Endodermal cell (in vitro differentiated cells): Measurements from ENCODE around the gene NCAM1. TPM values are rescaled to one million over a fixed set of nuclear protein-coding genes. Genes with fewer than 3 reads are reported as not detected.

ENCODE experiments used
- DNase-seq: peaks from one replicate; pipeline ENCODE4 v3.0.0-alpha.2; 2017
- H3K27ac ChIP-seq: 2 replicates; pipeline ENCODE4 v1.5.1; 2013; ENCODE audit warnings: mild to moderate bottlenecking, low read depth, low read length, moderate library complexity
- H3K27me3 ChIP-seq: 2 replicates; pipeline ENCODE4 v1.6.1; 2013; ENCODE audit warnings: mild to moderate bottlenecking, low read length, moderate library complexity; ENCODE audit not compliant: insufficient read depth, control insufficient read depth, poor library complexity, severe bottlenecking
- H3K36me3 ChIP-seq: 2 replicates; pipeline ENCODE4 v1.7.0; 2013; ENCODE audit warnings: mild to moderate bottlenecking, low read length, moderate library complexity; ENCODE audit not compliant: control insufficient read depth, insufficient read depth
- H3K4me1 ChIP-seq: one replicate; pipeline ENCODE4 v1.7.0; 2013; ENCODE audit warnings: low read length; ENCODE audit not compliant: control insufficient read depth, insufficient read depth
- H3K4me3 ChIP-seq: 2 replicates; pipeline ENCODE4 v1.5.1; 2013; ENCODE audit warnings: mild to moderate bottlenecking, low read length, moderate library complexity
- H3K9ac ChIP-seq: 2 replicates; pipeline ENCODE4 v1.6.1; 2013; ENCODE audit warnings: mild to moderate bottlenecking, low read length, moderate library complexity; ENCODE audit not compliant: poor library complexity, severe bottlenecking; ENCODE audit errors: extremely low read depth
- H3K9me3 ChIP-seq: 2 replicates; pipeline ENCODE4 v1.6.1; 2013; ENCODE audit warnings: mild to moderate bottlenecking, low read length, moderate library complexity; ENCODE audit not compliant: control insufficient read depth
- H3K27ac Mint-ChIP-seq: 2 replicates; pipeline ENCODE4 v1.8.0; 2020; ENCODE audit warnings: mixed read lengths
- H3K27me3 Mint-ChIP-seq: 2 replicates; pipeline ENCODE4 v1.8.0; 2021; ENCODE audit warnings: mild to moderate bottlenecking, mixed read lengths; ENCODE audit not compliant: insufficient read depth
- H3K36me3 Mint-ChIP-seq: 2 replicates; pipeline ENCODE4 v1.8.0; 2020; ENCODE audit warnings: low read depth, mixed read lengths
- H3K4me1 Mint-ChIP-seq: 2 replicates; pipeline ENCODE4 v1.8.0; 2020; ENCODE audit warnings: mixed read lengths
- H3K4me3 Mint-ChIP-seq: 2 replicates; pipeline ENCODE4 v1.8.0; 2020; ENCODE audit warnings: mild to moderate bottlenecking, moderate library complexity, mixed read lengths
- H3K9me3 Mint-ChIP-seq: 2 replicates; pipeline ENCODE4 v1.8.0; 2020; ENCODE audit warnings: mild to moderate bottlenecking, mixed read lengths
- WGBS, 2 experiments: methylation state at CpG; one replicate each; pipeline versions ENCODE4 v1.1.5 to v1.1.7; 2013; ENCODE audit warnings: missing lambda C conversion rate in 2 of 2, mixed read lengths in 1 of 2; ENCODE audit not compliant: insufficient coverage in 1 of 2, insufficient read length in 1 of 2; 5-methylcytosine and 5-hydroxymethylcytosine counted together
- total RNA-seq, 2 donors: library from RNA; stranded (reverse); fragmentation: NEBNext Ultra II Directional in 1 of 2; extraction: Animal tissue kit (Norgen Biotek cat#: 25700) in 1 of 2; gene quantifications; 2 replicates in 1 of 2; 3 replicates in 1 of 2; pipeline ENCODE4 v1.2.1, GENCODE V29; 2021
- TF ChIP-seq, protein P1 (sequence below): fragments of 200-600 bp; sonication (generic); conservative IDR thresholded peaks from 2 replicates; pipeline ENCODE4 v1.5.0; 2021; ENCODE audit warnings: antibody characterized with exemption, mild to moderate bottlenecking

NCAM1 gene
- total RNA-seq, 2 donors from 2014 or later: 1.6 to 2.9 TPM

DNA sequence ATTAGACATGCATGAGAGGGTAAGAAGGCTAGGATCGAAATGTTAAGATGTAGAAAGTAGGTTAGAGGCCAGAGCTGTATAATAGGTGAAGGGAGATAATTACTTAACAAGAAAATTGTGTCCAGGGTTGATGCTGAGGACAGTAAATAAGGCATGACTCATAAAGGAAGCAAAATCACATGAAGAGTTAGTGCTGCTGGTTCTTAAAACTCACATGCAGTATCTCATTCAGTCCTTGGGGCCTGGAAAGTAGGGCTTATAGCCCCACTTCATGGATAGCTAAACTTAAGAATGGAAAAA, 130.2 kb downstream of the NCAM1 start:
- Histone ChIP-seq H3K9ac (no peak overlapping the region), H3K4me1 (peaks cover 33% of the 10 kb centered on the region), H3K36me3 (no peaks in the 10 kb centered on the region), H3K27ac (no peak overlapping the region), H3K27me3 (no peaks in the 10 kb centered on the region), H3K4me3 (no peak overlapping the region), H3K9me3 (no peaks in the 10 kb centered on the region)
- 79 to 88% methylated on average over 1 of the region's 1 CpG for WGBS, 2 experiments
- Mint-ChIP-seq H3K4me1 (peaks cover 46% of the 10 kb centered on the region), H3K27me3 (no peaks in the 10 kb centered on the region), H3K4me3 (no peak overlapping the region), H3K36me3 (no peaks in the 10 kb centered on the region), H3K27ac (no peak overlapping the region), H3K9me3 (no peaks in the 10 kb centered on the region)
- no peak for DNase-seq
- TF ChIP-seq, protein P1, sequence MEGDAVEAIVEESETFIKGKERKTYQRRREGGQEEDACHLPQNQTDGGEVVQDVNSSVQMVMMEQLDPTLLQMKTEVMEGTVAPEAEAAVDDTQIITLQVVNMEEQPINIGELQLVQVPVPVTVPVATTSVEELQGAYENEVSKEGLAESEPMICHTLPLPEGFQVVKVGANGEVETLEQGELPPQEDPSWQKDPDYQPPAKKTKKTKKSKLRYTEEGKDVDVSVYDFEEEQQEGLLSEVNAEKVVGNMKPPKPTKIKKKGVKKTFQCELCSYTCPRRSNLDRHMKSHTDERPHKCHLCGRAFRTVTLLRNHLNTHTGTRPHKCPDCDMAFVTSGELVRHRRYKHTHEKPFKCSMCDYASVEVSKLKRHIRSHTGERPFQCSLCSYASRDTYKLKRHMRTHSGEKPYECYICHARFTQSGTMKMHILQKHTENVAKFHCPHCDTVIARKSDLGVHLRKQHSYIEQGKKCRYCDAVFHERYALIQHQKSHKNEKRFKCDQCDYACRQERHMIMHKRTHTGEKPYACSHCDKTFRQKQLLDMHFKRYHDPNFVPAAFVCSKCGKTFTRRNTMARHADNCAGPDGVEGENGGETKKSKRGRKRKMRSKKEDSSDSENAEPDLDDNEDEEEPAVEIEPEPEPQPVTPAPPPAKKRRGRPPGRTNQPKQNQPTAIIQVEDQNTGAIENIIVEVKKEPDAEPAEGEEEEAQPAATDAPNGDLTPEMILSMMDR: no peak

DNA sequence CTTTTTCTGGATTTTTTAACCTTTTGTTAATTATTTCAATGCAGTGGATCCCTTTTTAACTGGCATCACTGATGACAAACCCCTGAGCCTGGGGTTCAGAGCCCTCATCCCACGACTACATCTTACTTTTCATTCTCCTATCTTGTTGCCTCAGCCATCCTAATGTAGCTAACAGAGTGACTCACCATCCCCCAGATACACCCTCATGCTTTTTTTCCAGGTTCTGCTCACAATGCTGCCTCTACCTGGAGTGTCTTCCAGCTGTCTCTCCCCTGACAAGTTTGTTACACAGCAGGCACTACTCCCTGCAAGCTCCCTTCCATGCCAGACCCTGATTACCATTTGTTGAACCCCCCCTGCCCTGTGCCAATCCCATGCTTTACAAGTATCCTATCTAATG, 135.4 kb downstream of the NCAM1 start:
- Mint-ChIP-seq H3K27ac (no peak overlapping the region), H3K36me3 (no peaks in the 10 kb centered on the region), H3K4me1 (peaks cover 25% of the 10 kb centered on the region), H3K27me3 (peaks cover 6% of the 10 kb centered on the region), H3K9me3 (peaks cover 10% of the 10 kb centered on the region), H3K4me3 (no peak overlapping the region)
- Histone ChIP-seq H3K9me3 (no peaks in the 10 kb centered on the region), H3K27me3 (no peaks in the 10 kb centered on the region), H3K27ac (no peak overlapping the region), H3K4me1 (peaks cover 17% of the 10 kb centered on the region), H3K36me3 (no peaks in the 10 kb centered on the region), H3K4me3 (no peak overlapping the region), H3K9ac (no peak overlapping the region)
- WGBS, 2 experiments: 88 to 100% methylated on average over 1 of the region's 1 CpG
- TF ChIP-seq, protein P1: no peak
- DNase-seq: no peak

DNA sequence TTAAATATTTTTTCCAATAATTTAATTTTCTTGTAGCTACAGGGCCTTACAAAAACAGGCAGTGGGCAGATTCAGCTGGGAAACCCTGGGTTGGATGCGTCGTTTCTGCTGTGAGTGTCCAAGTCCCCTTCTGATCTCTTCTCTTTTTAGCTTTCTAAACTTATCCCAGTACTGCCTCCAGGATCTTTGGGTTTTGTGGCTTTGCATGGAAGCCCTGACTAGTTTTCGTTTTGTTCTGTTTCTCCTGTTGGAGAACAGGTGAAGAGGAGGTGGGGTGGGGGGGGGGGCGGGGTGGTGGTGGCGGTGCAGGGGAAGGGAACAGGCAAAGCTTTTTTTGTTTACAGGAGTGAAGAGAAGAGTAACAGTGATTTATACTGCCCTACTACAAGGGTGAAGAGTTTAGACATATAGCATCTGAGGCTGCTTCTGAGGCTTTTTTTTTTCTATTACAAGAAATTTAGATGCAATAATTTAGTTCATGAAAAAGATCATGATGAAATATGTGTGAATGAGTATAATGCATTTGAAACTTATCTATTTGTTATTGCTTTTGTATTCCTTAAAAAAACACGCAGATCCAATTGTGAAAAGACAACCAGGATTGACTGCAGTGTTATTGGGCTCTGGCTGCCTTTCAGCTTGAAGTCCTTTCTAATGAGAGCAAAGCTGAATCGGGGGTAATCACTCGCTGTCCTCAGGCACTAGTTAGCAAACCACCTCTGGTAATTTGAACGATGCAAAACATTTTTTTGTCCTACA, 142.9 kb downstream of the NCAM1 start:
- Mint-ChIP-seq H3K27me3 (peaks cover 6% of the 10 kb centered on the region), H3K4me3 (no peak overlapping the region), H3K9me3 (peaks cover 10% of the 10 kb centered on the region), H3K4me1 (peaks cover 8% of the 10 kb centered on the region), H3K27ac (no peak overlapping the region), H3K36me3 (no peaks in the 10 kb centered on the region)
- TF ChIP-seq, protein P1: no peak
- Histone ChIP-seq H3K27me3 (no peaks in the 10 kb centered on the region), H3K9me3 (no peaks in the 10 kb centered on the region), H3K4me1 (peaks cover 3% of the 10 kb centered on the region), H3K9ac (no peak overlapping the region), H3K4me3 (no peak overlapping the region), H3K36me3 (no peaks in the 10 kb centered on the region), H3K27ac (no peak overlapping the region)
- no peak for DNase-seq
- WGBS, 2 experiments: 85 to 94% methylated on average over 6 to 9 of the region's 9 CpGs
